ENCODE measurements around the gene RCL1. TPM values are rescaled to one million over a fixed set of nuclear protein-coding genes. Genes with fewer than 3 reads are reported as not detected.

The RCL1 gene
- total RNA-seq, 1 experiment from 2014 or later, result 34.4 TPM

DNA sequence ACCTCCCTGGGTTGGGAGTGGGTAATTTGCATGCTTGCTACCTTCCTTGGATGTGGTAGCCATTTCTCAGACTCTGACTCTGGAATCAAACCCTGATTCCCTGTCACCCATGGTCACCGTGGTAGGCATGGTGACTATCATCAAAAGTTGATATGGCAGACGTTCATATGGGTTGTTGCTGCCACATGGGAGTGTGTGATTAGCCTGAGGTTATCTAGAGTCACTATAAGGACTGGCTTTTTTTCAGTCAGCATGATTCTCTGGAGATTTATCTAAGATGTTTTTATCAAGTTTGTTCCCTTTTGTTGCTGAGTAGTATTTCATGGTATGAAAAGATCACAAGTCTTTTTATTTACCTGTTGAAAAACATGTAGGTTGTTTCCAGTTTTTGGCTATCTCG, 7.0 kb downstream of the RCL1 start:
- H4K91ac ChIP-seq (ENCODE audit: insufficient read length, low read depth, low read length), result no peak overlapping the region
- Mint-ChIP-seq H3K4me3 (no peak overlapping the region), H3K9me3 (no peaks in the 10 kb centered on the region; a peak in 1 of 5 replicates), H3K36me3 (ENCODE audit: insufficient read depth in 1 of 3, low read depth in 3 of 3) (peaks cover 4 to 6% (median 6%) of the 10 kb centered on the region in 3 experiments; a peak in 4 of 7 replicates), H3K4me1 (peaks cover 34 to 36% of the 10 kb centered on the region in 2 experiments), H3K27me3 (ENCODE audit: low read depth) (no peaks in the 10 kb centered on the region), H3K27ac (no peak overlapping the region; a peak in 1 of 7 replicates)
- H2BK120ac ChIP-seq (ENCODE audit: low read depth, low read length, poor library complexity, severe bottlenecking), result no peak overlapping the region
- H3K79me2 ChIP-seq (ENCODE audit: insufficient read depth, low read length), result peaks cover 63% of the 10 kb centered on the region; the same call in 1 of the 2 replicates
- WGBS (ENCODE audit: extremely low coverage, insufficient read length, low lambda C conversion rate), result no CpG with 5 or more reads among the region's 3 CpGs
- H4K8ac ChIP-seq (replicated peaks; ENCODE audit: insufficient read length, low read depth, low read length), result no peak overlapping the region
- H3K23me2 ChIP-seq (ENCODE audit: insufficient read length, low read depth, low read length, poor library complexity, severe bottlenecking), result no peaks in the 10 kb centered on the region
- no peaks in the 10 kb centered on the region for H3K27me3 ChIP-seq (ENCODE audit: insufficient read depth, low read length)
- peaks cover 9% of the 10 kb centered on the region; the same call in 1 of the 2 replicates for H3K4me1 ChIP-seq (ENCODE audit: insufficient read depth, low read length)
- H2AK5ac ChIP-seq (ENCODE audit: insufficient read length, low read length), result no peak overlapping the region
- no peak overlapping the region for H4K5ac ChIP-seq (ENCODE audit: insufficient read length, low read depth, low read length)
- H3K79me1 ChIP-seq (ENCODE audit: insufficient read depth, low read depth, low read length, poor library complexity, severe bottlenecking), result peaks cover 12% of the 10 kb centered on the region
- no peak overlapping the region for H3K14ac ChIP-seq (ENCODE audit: insufficient read depth, low read length)
- no peak overlapping the region for H3T11ph ChIP-seq (ENCODE audit: low read length)
- H2BK5ac ChIP-seq (ENCODE audit: insufficient read length, low read length), result no peak overlapping the region
- H4K20me1 ChIP-seq (ENCODE audit: control insufficient read depth, insufficient read depth, insufficient read length), result no peaks in the 10 kb centered on the region
- H2BK12ac ChIP-seq (ENCODE audit: insufficient read length, low read depth, low read length), result no peak overlapping the region
- H3K9ac ChIP-seq (ENCODE audit: extremely low read depth, insufficient read length, low read length), result no peak overlapping the region
- no peak for DNase-seq
- H3K23ac ChIP-seq (ENCODE audit: insufficient read length, low read depth, low read length), result no peak overlapping the region
- H3K56ac ChIP-seq (ENCODE audit: insufficient read length, low read depth, low read length), result no peak overlapping the region
- H3K4me2 ChIP-seq (ENCODE audit: insufficient read depth, insufficient read length, low read length), result no peak overlapping the region
- no peak overlapping the region for H3K4ac ChIP-seq (ENCODE audit: low read depth, low read length)
- no peak overlapping the region for H2AFZ ChIP-seq (ENCODE audit: low read length)
- H2BK15ac ChIP-seq (ENCODE audit: low read depth, low read length), result no peak overlapping the region
- H2BK20ac ChIP-seq (ENCODE audit: low read depth, low read length, poor library complexity, severe bottlenecking), result no peak overlapping the region
- H3K9me3 ChIP-seq (ENCODE audit: control insufficient read depth, low read depth, low read length), result no peaks in the 10 kb centered on the region
- H3K18ac ChIP-seq (ENCODE audit: insufficient read length, low read depth, low read length), result no peak overlapping the region
- no peak for TF ChIP-seq CTCF (conservative IDR thresholded peaks at IDR 0.05)
- H3K27ac ChIP-seq (ENCODE audit: insufficient read length, low read depth, low read length), result no peak overlapping the region
